Tibial nerve (tissue), 3 donors: ENCODE measurements around the gene CBL.

Experiments
- POLR2A ChIP-seq, 2 donors: fragments of 450-650 bp; IDR thresholded peaks; one replicate each; pipeline ENCODE4 v1.6.1; 2017; ENCODE audit warnings: antibody characterized with exemption in 2 of 2, mild to moderate bottlenecking in 2 of 2, moderate library complexity in 2 of 2
- TF ChIP-seq, protein P1 (sequence below), 5 experiments: fragments of 200-600 bp in 3 of 5; fragments of 450-650 bp in 2 of 5; sonication (generic) in 3 of 5; IDR thresholded peaks; one replicate each; pipeline ENCODE4 v1.5.1; 2016 to 2019; ENCODE audit warnings: antibody characterized with exemption in 5 of 5, mild to moderate bottlenecking in 3 of 5, moderate library complexity in 2 of 5

DNA sequence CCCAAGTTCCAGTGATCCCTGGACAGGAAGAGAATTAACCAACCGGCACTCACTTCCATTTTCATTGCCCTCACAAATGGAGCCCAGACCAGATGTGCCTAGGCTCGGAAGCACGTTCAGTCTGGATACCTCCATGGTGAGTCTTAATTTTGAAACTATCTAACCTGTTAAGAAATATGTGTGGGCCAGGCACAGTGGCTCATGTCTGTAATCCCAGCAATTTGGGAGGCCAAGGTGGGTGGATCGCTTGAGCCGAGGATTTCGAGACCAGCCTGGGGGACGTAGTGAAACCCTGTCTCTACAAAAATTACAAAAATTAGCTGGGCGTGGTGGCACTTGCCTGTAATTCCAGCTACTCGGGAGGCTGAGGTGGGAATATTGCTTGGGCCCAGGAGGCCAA is 79.3 kb downstream of the CBL start:
- TF ChIP-seq POLR2A (IDR thresholded peaks at IDR 0.05): no peak
- TF ChIP-seq, protein P1, sequence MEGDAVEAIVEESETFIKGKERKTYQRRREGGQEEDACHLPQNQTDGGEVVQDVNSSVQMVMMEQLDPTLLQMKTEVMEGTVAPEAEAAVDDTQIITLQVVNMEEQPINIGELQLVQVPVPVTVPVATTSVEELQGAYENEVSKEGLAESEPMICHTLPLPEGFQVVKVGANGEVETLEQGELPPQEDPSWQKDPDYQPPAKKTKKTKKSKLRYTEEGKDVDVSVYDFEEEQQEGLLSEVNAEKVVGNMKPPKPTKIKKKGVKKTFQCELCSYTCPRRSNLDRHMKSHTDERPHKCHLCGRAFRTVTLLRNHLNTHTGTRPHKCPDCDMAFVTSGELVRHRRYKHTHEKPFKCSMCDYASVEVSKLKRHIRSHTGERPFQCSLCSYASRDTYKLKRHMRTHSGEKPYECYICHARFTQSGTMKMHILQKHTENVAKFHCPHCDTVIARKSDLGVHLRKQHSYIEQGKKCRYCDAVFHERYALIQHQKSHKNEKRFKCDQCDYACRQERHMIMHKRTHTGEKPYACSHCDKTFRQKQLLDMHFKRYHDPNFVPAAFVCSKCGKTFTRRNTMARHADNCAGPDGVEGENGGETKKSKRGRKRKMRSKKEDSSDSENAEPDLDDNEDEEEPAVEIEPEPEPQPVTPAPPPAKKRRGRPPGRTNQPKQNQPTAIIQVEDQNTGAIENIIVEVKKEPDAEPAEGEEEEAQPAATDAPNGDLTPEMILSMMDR (IDR thresholded peaks at IDR 0.05): no peak
